Amygdala (tissue), 56 donors: ENCODE measurements around the gene ZNF469.

Experiments used
- DNase-seq, 56 donors: peaks; one replicate each; lab custom pipeline; 2025; lab: John Stamatoyannopoulos, UW

ZNF469 gene, protein sequence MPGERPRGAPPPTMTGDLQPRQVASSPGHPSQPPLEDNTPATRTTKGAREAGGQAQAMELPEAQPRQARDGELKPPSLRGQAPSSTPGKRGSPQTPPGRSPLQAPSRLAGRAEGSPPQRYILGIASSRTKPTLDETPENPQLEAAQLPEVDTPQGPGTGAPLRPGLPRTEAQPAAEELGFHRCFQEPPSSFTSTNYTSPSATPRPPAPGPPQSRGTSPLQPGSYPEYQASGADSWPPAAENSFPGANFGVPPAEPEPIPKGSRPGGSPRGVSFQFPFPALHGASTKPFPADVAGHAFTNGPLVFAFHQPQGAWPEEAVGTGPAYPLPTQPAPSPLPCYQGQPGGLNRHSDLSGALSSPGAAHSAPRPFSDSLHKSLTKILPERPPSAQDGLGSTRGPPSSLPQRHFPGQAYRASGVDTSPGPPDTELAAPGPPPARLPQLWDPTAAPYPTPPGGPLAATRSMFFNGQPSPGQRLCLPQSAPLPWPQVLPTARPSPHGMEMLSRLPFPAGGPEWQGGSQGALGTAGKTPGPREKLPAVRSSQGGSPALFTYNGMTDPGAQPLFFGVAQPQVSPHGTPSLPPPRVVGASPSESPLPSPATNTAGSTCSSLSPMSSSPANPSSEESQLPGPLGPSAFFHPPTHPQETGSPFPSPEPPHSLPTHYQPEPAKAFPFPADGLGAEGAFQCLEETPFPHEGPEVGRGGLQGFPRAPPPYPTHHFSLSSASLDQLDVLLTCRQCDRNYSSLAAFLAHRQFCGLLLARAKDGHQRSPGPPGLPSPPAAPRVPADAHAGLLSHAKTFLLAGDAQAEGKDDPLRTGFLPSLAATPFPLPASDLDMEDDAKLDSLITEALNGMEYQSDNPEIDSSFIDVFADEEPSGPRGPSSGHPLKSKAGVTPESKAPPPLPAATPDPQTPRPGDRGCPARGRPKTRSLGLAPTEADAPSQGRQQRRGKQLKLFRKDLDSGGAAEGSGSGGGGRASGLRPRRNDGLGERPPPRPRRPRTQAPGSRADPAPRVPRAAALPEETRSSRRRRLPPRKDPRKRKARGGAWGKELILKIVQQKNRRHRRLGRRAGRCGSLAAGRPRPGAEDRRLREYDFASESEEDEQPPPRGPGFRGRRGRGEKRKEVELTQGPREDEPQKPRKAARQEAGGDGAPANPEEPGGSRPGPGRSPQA (N-terminal part only)

DNA sequence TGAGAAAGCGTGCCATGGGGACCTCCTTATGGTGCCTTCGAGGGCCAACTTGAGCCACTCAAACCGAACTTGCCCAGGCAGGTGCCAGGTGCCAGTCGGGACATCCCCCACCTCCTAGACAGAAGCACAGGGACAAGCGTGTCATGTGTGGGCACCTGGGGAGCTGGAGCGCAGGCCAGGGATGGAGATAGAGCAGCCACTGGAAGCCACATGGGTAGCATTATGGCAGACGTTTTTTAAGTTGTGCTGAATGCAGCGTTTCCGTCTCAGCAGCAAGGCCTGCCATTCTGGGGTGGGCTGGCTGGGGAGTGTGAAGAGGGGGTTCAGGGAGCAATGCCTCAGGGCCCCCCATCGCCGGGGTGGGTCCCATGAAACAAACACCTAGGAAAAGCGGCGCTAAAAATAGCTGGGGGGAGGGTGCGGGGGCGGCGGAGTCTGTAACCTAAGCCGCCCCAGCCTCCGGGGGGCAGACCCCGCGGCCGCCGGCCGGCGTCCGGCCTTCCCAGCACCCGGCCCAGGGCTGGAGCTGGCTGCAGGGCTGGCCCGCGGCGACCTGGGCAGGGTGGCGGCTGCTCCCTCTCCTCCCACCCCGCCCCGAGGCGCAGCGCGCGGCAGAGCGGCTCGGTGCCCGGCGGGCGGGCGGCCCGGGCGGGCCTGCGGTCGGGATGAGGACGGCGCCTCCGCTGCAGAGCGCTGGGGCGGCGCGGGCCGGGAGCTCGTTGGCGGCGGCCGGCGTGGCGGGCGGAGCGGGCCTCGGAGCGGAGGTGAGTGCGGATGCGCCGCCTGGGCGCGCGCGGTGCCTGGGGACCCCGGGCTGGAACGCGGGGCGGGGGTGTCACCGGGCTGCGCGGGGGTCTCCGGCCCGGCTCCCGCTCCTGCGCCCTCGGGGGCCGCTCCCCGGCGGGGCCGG lies at the start of gene ZNF469:
ZNF469 (plus strand) TSS at position 469 of the 910 bp plus-strand sequence. CDS start 44,512 bp downstream, outside the sequence.
- DNase-seq = peak in 3 of 56 donors; percentile 18 to 24 (median 22)

DNA sequence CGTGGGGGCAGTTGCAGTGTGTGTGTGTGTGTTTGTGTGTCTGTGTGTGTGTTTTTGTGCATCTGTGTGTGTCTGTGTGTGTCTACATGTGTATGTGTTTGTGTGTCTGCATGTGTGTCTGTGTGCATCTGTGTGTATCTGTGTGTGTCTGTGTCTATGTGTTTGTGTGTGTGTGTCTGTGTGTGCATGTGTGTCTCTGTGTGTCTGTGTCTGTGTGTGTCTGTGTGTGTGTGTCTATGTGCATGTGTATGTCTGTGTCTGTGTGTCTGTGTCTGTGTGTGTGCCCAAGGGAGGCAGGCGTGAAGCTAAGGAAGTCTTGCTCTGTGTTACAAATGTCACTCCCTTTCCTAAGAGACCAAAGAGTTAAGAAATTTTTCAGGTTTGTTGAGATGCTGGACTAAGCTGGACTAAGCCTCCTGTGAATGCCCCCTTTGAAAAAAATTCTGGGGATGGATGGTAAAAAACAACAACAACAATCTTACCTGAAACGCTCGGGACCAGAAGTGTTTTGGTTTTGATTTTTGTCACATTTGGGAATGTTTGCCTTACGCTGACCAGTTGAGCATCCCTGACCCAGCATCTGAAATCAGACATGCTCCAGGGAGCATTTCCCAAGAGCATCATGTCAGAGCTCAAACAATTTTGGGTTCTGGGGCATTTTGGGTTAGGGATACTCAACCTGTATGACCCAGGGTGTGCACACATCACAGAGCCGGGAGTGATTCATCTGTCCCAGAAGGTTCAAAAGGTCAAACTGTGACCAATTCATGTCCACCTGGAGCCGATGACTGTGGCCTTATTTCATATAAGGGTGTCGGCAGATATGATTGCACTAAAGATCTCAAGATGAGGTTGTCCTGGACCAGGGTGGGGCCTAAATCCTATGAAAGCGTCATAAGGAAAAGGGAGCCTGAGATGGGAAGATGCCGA lies 48.6 kb upstream of the ZNF469 start:
- no peak for DNase-seq

DNA sequence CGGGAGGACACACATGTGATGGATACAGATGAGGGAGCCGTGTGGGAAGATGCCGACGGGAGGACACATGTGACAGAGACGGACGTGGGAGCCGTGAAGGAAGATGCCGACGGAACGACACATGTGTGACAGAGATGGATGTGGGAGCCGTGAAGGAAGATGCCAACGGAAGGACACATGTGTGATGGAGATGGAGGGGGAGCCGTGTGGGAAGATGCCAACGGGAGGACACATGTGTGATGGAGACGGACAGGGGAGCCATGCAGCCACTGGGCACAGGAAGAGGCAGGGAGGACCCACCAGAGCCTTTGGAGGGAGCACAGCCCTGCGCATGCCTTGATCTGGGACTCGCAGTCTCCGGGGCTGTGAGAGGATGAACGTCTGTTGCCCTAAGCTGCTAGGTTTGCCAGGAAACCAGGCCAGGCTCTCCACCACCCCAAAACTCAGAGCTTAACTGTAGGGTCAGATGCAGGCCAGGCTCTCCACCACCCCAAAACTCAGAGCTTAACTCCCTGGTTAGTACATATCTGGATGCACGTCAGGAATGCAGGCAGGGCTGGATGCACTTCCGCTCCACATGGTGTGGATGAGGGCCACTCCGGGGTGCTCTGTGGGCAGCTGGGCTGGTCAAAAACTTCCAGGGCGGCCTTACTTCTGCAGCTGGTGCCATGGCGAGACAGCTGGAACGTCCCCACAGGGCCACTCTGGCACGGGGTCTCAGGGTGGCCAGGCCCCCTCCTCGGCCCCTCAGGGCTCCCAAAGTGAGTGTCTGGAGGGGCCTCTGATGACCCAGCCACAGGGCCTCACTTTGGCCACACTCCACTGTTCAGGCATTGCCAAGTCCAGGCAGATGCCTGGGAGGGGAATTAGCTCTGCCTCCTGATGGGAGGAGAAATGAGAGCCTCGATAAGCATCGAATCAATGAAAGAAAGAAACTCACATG lies 47.7 kb upstream of the ZNF469 start:
- no peak for DNase-seq

DNA sequence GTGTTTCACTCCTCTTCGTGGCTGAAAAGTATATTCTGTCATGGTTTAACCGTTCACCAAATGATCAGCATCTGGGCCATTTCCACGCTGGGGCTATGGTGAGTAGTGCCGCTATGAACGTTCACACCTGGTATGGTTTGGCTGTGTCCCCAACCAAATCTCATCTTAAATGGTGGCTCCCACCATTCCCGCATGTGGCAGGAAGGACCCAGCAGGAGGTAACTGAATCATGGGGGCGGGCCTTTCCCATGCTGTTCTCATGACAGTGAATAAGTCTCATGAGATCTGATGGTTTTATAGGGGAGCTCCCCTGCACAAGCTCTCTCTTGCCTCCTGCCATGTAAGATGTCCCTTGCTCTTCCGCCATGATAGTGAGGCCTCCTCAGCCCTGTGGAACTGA lies 45.7 kb upstream of the ZNF469 start:
- no peak for DNase-seq

DNA sequence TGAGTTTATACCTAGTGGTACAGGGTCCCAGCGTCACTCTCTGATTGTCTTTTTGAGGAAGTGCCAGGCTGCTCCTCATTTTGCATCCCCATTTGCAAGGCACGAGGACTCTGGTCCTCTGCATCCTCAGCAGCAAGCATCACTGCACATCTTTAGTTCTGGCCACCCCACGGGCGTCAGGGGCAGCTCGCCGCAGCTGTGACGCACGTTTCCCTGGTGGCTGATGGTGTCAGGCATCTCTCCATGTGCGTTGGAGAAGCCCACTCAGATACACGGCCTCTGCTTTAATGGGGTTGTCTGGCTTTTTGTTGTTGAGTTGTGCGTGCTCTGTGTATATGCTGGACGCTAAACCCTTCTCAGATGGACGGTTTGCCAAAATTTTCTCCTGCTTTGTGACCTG lies 45.2 kb upstream of the ZNF469 start:
- DNase-seq = no peak

DNA sequence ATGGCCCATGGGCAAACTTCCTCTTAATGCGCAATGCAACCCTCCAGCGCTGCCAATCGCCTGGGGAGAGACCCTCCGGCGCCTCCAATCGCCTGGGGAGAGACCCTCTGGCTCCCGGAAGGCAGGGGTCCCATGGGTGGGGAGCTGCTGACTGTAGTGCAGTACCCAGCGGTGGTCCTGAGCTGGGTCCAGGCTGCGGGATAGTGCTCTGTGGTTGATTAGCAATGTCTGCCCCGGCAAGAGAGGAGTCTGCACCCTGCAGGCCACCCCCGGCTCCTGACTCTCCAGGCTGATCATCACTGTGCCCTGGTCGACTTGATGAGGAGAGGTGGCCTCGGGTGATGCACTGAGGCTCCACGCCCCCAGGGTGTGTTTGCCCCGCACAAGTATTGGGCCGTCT lies 44.6 kb upstream of the ZNF469 start:
- DNase-seq = no peak

DNA sequence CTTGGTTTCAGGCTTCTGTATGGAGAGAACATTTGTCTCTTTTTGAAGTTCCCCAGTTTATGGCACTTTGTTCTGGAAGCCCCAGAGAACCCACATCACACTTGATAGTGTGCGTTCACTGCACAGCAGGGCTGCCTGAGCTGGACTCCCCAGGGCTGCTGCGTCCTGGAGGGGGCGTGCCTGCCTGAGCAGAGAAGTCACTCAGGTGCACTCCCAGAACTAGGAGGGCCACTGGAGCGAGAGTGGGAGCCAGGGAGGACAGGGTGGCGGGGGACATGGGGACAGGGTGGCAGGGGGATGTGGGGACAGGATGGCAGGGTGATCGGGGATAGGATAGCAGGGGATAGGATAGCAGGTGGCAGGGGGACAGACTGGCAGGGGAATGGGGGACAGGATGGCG lies 43.9 kb upstream of the ZNF469 start:
- no peak for DNase-seq

DNA sequence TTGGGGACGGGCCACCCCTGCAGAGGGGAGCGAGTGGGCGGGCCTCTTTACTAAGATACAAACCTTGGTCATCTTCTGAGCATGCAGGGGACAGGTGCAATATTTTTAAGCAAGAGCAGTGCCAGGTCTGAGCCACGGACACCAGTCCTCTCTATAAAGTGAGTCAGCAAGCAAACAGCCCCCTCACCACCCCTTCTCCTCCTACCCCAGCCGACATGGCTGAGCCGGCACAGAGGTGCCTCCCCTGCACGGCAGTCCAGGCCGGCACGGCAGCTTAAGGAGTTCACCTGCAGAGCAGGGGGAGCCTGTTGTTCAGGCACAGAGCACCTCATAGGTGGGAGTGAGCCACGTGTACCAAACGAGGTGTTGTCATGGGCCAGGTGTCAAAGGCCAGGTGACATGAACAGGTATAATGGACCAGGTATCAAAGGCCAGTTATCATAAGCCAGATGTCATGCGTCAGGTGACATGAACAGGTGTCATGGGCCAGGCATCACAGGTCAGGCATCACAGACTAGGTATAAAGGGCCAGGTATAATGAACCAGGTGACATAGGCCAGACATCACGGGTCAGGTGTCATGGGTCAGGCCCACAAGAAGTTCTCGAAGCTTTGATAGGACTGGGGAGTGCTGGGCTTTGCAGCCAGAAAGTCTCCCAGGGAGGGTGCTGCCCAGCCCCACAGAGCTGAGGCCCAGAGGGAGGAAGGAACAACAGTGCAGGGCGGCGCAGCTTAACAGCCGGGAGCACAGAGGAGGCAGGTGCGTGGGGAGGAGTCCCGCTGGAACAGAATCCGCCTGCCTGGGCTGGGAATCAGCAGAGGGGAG lies 42.6 kb upstream of the ZNF469 start:
- no peak for DNase-seq

DNA sequence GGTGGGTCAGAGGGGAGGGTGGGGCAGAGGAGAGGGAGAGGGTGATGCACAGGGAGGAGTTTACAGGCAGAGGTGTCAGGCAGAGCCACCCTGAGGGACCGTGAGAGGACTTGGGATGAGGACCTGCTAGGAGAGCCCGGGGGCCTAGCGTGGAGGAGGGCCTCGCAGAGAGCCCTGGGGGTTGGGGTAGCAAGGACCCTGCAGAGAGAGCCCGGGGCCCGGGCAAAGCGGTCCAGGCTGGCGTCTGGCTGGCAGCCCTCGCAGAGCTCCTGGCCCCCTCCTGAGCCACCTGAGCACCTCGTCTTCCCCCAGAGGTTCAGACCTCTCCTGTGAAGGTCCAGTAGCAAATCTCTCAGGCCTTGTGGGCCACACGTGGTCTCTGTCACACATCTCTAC lies 42.0 kb upstream of the ZNF469 start:
- DNase-seq = no peak

DNA sequence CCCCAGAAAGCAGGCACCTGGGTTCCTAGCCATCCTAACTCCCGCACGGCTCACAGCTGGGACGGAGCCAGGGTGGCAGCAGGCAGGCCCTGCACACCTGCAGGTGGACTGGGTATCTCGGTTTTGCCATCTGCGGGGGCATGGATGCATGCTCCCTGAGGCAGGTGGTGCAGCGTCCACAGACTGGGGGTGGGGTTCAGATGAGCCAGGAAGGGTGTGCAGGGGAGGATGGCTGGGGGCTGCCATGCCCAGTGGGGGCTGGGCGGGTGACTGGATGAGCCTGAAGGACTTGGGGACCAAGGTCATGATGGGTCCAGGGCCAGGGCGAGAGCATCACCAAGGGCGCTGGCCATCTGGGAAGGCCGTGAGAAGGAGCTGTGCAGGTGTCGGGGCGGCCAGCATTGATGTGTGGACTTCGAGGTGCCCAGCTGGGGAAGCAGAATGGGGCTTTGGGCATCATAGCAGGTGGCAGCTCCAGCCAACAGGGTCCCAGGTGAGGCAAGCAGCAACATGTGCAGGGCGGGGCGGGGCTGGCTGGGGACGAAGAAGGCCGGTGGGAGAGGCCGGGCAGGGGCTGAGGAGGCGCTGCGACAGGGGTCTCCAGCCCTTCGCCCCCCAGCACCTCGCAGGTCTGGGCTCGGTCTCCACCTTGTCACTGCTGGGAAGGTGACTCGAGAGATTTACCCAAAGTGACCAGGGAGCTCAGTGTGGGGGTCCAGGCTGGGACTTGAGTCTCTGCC lies 41.0 kb upstream of the ZNF469 start:
- DNase-seq = no peak

DNA sequence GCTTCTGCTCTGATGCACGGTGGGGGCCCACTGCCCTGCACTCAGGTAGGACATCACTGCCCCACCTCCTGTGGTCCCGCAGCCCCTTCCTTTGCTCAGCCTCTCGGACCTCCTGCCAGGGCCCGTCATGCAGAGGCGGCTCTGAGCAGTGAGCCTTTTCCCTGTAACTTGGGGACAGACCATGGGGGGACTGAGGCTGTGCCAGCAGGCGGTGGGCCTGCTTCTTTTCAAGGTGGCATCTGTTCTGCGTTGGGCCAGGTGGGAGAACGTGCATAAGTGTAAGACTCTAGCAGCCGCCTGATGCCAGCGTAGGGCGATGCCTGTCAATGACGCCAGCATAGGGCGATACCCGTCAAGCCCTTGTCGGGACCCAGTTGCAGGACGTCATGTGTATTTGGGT lies 40.3 kb upstream of the ZNF469 start:
- no peak for DNase-seq

DNA sequence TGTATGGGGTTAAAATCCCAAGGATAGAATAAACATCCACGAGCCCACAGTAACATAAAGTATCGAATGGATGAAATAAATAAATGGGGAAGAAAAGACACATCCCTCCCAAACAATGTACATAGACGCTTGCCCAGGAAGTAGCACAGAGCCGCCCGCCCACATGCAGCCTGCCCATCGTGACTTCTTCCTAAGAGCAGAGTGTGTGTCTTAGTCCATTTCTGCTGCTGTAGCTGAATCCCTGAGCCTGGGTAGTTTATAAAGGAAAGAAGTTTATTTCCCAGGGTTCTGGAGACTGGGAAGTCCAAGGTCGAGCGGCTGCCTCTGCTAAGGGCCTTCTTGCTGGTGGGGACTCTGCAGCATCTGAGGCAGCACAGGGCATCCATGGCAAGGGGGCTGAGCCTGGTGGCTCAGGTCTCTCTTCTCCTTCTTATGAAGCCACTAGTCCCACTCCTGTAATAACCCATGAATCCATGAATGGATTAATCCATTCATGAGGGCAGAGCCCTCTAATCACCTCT lies 39.4 kb upstream of the ZNF469 start:
- no peak for DNase-seq

DNA sequence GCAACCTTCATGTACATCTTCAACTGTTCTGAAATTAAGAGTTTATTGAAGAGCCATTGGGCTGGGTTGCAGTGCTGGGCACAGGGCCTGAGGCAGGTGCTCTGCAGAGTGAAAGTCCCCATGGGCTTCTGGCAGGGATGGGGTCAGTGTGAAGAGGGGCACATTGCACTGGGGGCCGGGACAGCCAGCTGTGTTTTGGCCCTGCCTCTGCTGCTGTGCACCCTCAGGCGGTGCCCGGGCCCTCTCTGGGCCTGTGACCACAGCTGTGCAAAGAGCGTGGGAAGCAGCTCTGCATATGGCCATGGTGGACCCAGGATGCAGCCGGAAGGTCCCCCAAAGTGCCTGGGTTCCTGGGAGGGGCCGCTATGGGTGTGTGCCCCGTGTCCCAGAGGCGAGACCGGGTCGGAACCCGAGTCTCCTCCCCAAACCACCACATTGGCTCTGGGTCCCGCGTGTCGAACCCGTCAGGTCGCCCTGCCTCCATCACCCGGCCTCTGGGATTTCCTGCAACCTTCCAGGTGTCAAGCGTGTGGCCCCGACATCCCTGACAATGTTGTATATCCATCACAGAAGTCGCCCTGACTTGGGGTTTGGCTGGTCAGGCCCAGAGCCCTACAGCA lies 38.2 kb upstream of the ZNF469 start:
- no peak for DNase-seq

DNA sequence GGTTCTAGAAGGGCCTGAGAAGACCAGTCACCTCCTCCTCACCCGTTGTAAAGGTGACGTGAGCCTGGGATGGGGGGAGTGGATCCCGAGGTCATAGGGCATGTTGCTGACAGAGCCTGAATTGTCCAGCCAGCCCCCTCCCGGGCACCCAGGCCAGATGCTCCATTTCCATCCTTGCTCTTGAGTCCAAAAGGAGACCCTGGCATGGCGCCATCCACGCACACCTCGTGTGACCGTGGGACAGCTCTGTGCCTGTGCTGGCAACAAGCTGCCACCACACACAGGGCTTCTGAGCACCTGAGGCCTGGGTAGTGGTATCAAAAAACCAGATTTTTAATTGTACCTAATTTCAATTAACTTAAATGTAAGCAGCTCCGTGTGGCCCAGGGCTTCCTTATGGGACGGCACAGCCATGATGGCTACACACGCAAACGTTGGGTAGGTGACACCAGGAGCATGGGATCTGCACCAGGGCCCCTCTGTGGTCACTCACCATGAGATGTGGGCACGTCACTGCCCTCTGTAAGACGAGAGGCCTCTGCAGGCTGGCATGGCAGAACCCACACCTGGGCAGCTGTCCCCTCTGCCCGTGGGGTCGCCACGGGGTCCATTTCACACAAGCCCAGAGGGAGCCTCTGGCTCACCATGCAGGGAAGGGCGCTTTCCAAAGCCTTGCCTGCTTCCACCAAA lies 37.6 kb upstream of the ZNF469 start:
- no peak for DNase-seq
